GM12892 (cell line): ENCODE measurements around the gene LHX2.

Experiments used
- POLR2A ChIP-seq: IDR thresholded peaks from 2 replicates; pipeline ENCODE4 v1.6.1; 2011; ENCODE audit warnings: low read depth, low read length, control low read depth
- TAF1 ChIP-seq: IDR thresholded peaks from 2 replicates; pipeline ENCODE4 v1.6.1; 2011; ENCODE audit warnings: low read depth, mild to moderate bottlenecking, control low read depth, low read length, borderline replicate concordance

DNA sequence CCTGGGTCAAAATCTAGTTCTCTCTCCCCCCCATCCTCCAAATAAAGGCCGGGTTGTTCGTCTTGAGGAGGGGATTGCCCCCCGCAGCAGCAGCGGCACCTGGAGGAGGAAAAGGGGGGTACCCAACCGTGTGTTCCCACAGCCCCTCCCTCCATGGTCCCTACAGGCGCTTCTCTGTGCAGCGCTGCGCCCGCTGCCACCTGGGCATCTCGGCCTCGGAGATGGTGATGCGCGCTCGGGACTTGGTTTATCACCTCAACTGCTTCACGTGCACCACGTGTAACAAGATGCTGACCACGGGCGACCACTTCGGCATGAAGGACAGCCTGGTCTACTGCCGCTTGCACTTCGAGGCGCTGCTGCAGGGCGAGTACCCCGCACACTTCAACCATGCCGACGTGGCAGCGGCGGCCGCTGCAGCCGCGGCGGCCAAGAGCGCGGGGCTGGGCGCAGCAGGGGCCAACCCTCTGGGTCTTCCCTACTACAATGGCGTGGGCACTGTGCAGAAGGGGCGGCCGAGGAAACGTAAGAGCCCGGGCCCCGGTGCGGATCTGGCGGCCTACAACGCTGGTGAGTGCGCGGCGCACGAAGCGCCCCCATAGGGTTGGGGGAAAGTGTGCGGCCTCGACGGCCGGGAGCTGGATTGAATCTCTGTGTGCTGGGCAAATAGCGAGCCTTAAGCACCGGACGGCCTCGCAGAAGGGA is 3.5 kb downstream of the LHX2 start:
- TF ChIP-seq TAF1 (no peak), POLR2A (no peak)
